GM21423 (cell line): ENCODE data around the gene HMGN4.
"Not testable (repeated sequence)": the region's sequence is repeated elsewhere in the genome, so short reads cannot be mapped to it uniquely, and the experiment has no call there.

Experiments
- ATAC-seq: cut with Tn5 transposase; IDR thresholded peaks from one replicate; pipeline ENCODE4 v1.9.1; 2021; ENCODE audit warnings: mild to moderate bottlenecking, moderate library complexity; ENCODE audit not compliant: unreplicated experiment

HMGN4 gene

GRCh38 chr6:26547363-26547762, 9.2 kb downstream of the HMGN4 start:
- not testable (repeated sequence) for ATAC-seq

- no peak for ATAC-seq
Observed at GRCh38 chr6:26550250-26550993, 12.3 kb downstream of the HMGN4 start.

GRCh38 chr6:26552205-26552604, 14.0 kb downstream of the HMGN4 start:
- no peak for ATAC-seq

GRCh38 chr6:26552640-26553188, 14.5 kb downstream of the HMGN4 start:
- ATAC-seq = no peak

GRCh38 chr6:26553264-26553634, 15.1 kb downstream of the HMGN4 start:
- ATAC-seq = peak; percentile 40

- peak; percentile 33 for ATAC-seq
Observed at GRCh38 chr6:26553635-26554446, 15.7 kb downstream of the HMGN4 start.

GRCh38 chr6:26554447-26554696, 16.2 kb downstream of the HMGN4 start:
- ATAC-seq = no peak

- ATAC-seq = peak; percentile 35
Observed at GRCh38 chr6:26554697-26555504, 16.7 kb downstream of the HMGN4 start.

GRCh38 chr6:26555505-26556262, 17.5 kb downstream of the HMGN4 start:
- ATAC-seq = no peak

GRCh38 chr6:26556263-26557070, 18.3 kb downstream of the HMGN4 start:
- no peak for ATAC-seq

GRCh38 chr6:26561533-26562466, 23.6 kb downstream of the HMGN4 start:
- ATAC-seq = no peak

GRCh38 chr6:26563488-26563887, 25.3 kb downstream of the HMGN4 start:
- ATAC-seq = no peak

GRCh38 chr6:26568601-26569432, 30.7 kb downstream of the HMGN4 start:
- peak; percentile 64 for ATAC-seq

- ATAC-seq = no peak
Observed at GRCh38 chr6:26569433-26569764, 31.2 kb downstream of the HMGN4 start.

GRCh38 chr6:26570027-26570809, 32.1 kb downstream of the HMGN4 start:
- ATAC-seq = no peak

- no peak for ATAC-seq
Observed at GRCh38 chr6:26571592-26572296, 33.6 kb downstream of the HMGN4 start.

GRCh38 chr6:26575494-26575939, 37.4 kb downstream of the HMGN4 start:
- ATAC-seq = no peak
